Mesendoderm (in vitro differentiated cells): ENCODE data around the gene GADL1.

Experiments
- DNase-seq: peaks from one replicate; pipeline ENCODE4 v3.0.0; 2013
- H2AK5ac ChIP-seq: 2 replicates; pipeline ENCODE4 v1.6.1; 2013; ENCODE audit warnings: low read length, inconsistent platforms
- H2BK120ac ChIP-seq: 2 replicates; pipeline ENCODE4 v1.6.1; 2013; ENCODE audit warnings: low read depth, mild to moderate bottlenecking, low read length, moderate library complexity, mixed read lengths
- H2BK15ac ChIP-seq: replicated peaks from 2 replicates; pipeline ENCODE4 v1.6.1; 2013; ENCODE audit warnings: low read depth, mild to moderate bottlenecking, moderate library complexity
- H2BK5ac ChIP-seq: 2 replicates; pipeline ENCODE4 v1.6.1; 2013; ENCODE audit warnings: low read length, inconsistent platforms
- H3K18ac ChIP-seq: 2 replicates; pipeline ENCODE4 v1.6.1; 2013; ENCODE audit warnings: mild to moderate bottlenecking, low read length, mixed read lengths
- H3K23ac ChIP-seq: one replicate; pipeline ENCODE4 v1.6.1; 2013; ENCODE audit warnings: low read length
- H3K27ac ChIP-seq: 2 replicates; pipeline ENCODE4 v1.5.1; 2013; ENCODE audit warnings: low read depth, mild to moderate bottlenecking, inconsistent platforms, low read length, moderate library complexity
- H3K27me3 ChIP-seq: 2 replicates; pipeline ENCODE4 v1.6.1; 2013; ENCODE audit warnings: low read length, control low read depth, mild to moderate bottlenecking, inconsistent platforms; ENCODE audit not compliant: insufficient read depth, poor library complexity
- H3K36me3 ChIP-seq: 2 replicates; pipeline ENCODE4 v1.6.1; 2013; ENCODE audit warnings: low read length, inconsistent platforms; ENCODE audit not compliant: control insufficient read depth, insufficient read depth
- H3K4ac ChIP-seq: one replicate; pipeline ENCODE4 v1.6.1; 2013; ENCODE audit warnings: low read depth, mild to moderate bottlenecking, low read length, moderate library complexity
- H3K4me1 ChIP-seq: 2 replicates; pipeline ENCODE4 v1.6.1; 2013; ENCODE audit warnings: low read depth, low read length, inconsistent platforms; ENCODE audit not compliant: control insufficient read depth
- H3K4me2 ChIP-seq: 2 replicates; pipeline ENCODE4 v1.6.1; 2013; ENCODE audit warnings: low read length
- H3K4me3 ChIP-seq: 2 replicates; pipeline ENCODE4 v1.5.1; 2013; ENCODE audit warnings: mild to moderate bottlenecking, low read length
- H3K56ac ChIP-seq: one replicate; pipeline ENCODE4 v1.6.1; 2013; ENCODE audit warnings: low read length
- H3K79me1 ChIP-seq: 2 replicates; pipeline ENCODE4 v1.6.1; 2013; ENCODE audit warnings: low read length, inconsistent platforms
- H3K79me2 ChIP-seq: 2 replicates; pipeline ENCODE4 v1.6.1; 2013; ENCODE audit warnings: mild to moderate bottlenecking, low read length; ENCODE audit not compliant: control insufficient read depth, insufficient read depth
- H3K9ac ChIP-seq: 2 replicates; pipeline ENCODE4 v1.6.1; 2013; ENCODE audit warnings: low read length, inconsistent platforms
- H4K5ac ChIP-seq: one replicate; pipeline ENCODE4 v1.6.1; 2013; ENCODE audit warnings: low read length
- H4K8ac ChIP-seq: one replicate; pipeline ENCODE4 v1.6.1; 2013; ENCODE audit warnings: low read depth, mild to moderate bottlenecking, control low read depth, low read length, moderate library complexity
- WGBS: extraction: QIAGEN DNeasy Blood & Tissue Kit; methylation state at CpG from one replicate; pipeline ENCODE4 v1.1.7; 2013; ENCODE audit warnings: low lambda C conversion rate, missing lambda C conversion rate; ENCODE audit not compliant: insufficient coverage; ENCODE audit errors: extremely low coverage; 5-methylcytosine and 5-hydroxymethylcytosine counted together

Gene GADL1

GRCh38 chr3:30680789-30681648 is 213.4 kb downstream of the GADL1 start:
- Histone ChIP-seq H3K79me2 (no peaks in the 10 kb centered on the region), H3K23ac (no peak overlapping the region), H3K27ac (no peak overlapping the region), H3K56ac (no peak overlapping the region), H3K79me1 (no peaks in the 10 kb centered on the region), H3K4ac (no peak overlapping the region), H3K9ac (no peak overlapping the region), H2BK15ac (no peak overlapping the region), H3K4me2 (no peak overlapping the region), H2AK5ac (no peak overlapping the region), H3K4me1 (peaks cover 6% of the 10 kb centered on the region), H3K4me3 (no peak overlapping the region), H4K5ac (no peak overlapping the region), H3K18ac (peak overlapping the region; percentile 13), H4K8ac (no peak overlapping the region), H3K27me3 (no peaks in the 10 kb centered on the region), H2BK5ac (no peak overlapping the region), H3K36me3 (no peaks in the 10 kb centered on the region), H2BK120ac (no peak overlapping the region)
- DNase-seq = no peak
- WGBS = no CpG with 5 or more reads among the region's 18 CpGs

- Histone ChIP-seq H3K56ac (no peak overlapping the region), H3K27me3 (no peaks in the 10 kb centered on the region), H2BK15ac (no peak overlapping the region), H3K27ac (no peak overlapping the region), H3K23ac (no peak overlapping the region), H3K9ac (no peak overlapping the region), H2AK5ac (no peak overlapping the region), H3K4me3 (no peak overlapping the region), H3K36me3 (peaks cover 2% of the 10 kb centered on the region), H3K18ac (no peak overlapping the region), H4K5ac (no peak overlapping the region), H3K79me2 (no peaks in the 10 kb centered on the region), H3K4me2 (no peak overlapping the region), H3K4me1 (peaks cover 6% of the 10 kb centered on the region), H2BK5ac (no peak overlapping the region), H3K4ac (no peak overlapping the region), H4K8ac (no peak overlapping the region), H2BK120ac (no peak overlapping the region), H3K79me1 (no peaks in the 10 kb centered on the region)
- no peak for DNase-seq
Observed at GRCh38 chr3:30679045-30679444, 215.4 kb downstream of the GADL1 start.

GRCh38 chr3:30677347-30677685 is 217.1 kb downstream of the GADL1 start:
- H2BK5ac ChIP-seq = no peak overlapping the region
- H2BK120ac ChIP-seq = no peak overlapping the region
- H3K27ac ChIP-seq = no peak overlapping the region
- no peaks in the 10 kb centered on the region for H3K79me2 ChIP-seq
- H4K5ac ChIP-seq = no peak overlapping the region
- H3K4me3 ChIP-seq = no peak overlapping the region
- H3K4ac ChIP-seq = no peak overlapping the region
- H2BK15ac ChIP-seq = no peak overlapping the region
- H3K36me3 ChIP-seq = peaks cover 7% of the 10 kb centered on the region
- no peak for DNase-seq
- no peak overlapping the region for H2AK5ac ChIP-seq
- H3K4me1 ChIP-seq = peaks cover 6% of the 10 kb centered on the region
- no peak overlapping the region for H3K4me2 ChIP-seq
- no peaks in the 10 kb centered on the region for H3K79me1 ChIP-seq
- WGBS = no CpG with 5 or more reads among the region's 8 CpGs
- H4K8ac ChIP-seq = no peak overlapping the region
- H3K18ac ChIP-seq = no peak overlapping the region
- no peak overlapping the region for H3K23ac ChIP-seq
- H3K56ac ChIP-seq = no peak overlapping the region
- no peak overlapping the region for H3K9ac ChIP-seq
- H3K27me3 ChIP-seq = no peaks in the 10 kb centered on the region

GRCh38 chr3:30676424-30677346 is 217.8 kb downstream of the GADL1 start:
- Histone ChIP-seq H3K27me3 (no peaks in the 10 kb centered on the region), H3K56ac (no peak overlapping the region), H4K5ac (no peak overlapping the region), H3K36me3 (peaks cover 10% of the 10 kb centered on the region), H3K27ac (no peak overlapping the region), H2AK5ac (no peak overlapping the region), H3K4me3 (no peak overlapping the region), H3K4ac (no peak overlapping the region), H2BK15ac (no peak overlapping the region), H3K9ac (no peak overlapping the region), H3K79me2 (no peaks in the 10 kb centered on the region), H3K23ac (no peak overlapping the region), H2BK5ac (no peak overlapping the region), H3K79me1 (no peaks in the 10 kb centered on the region), H3K4me2 (no peak overlapping the region), H2BK120ac (no peak overlapping the region), H3K4me1 (peaks cover 6% of the 10 kb centered on the region), H4K8ac (no peak overlapping the region), H3K18ac (no peak overlapping the region)
- no peak for DNase-seq
- WGBS = no CpG with 5 or more reads among the region's 4 CpGs
